Superior temporal gyrus (tissue), 1 donor: ENCODE results near the gene CBX7.
"Not testable (repeated sequence)": the region's sequence is repeated elsewhere in the genome, so short reads cannot be mapped to it uniquely, and the experiment has no call there.

Experiments
- DNase-seq: peaks from one replicate; pipeline ENCODE4 v3.0.0-alpha.2; 2016; ENCODE audit errors: extremely low spot score

CBX7 gene

GRCh38 chr22:39174498-39175352 is 22.2 kb upstream of the CBX7 start:
- no peak for DNase-seq

GRCh38 chr22:39173787-39174497 is 21.5 kb upstream of the CBX7 start:
- DNase-seq = peak; percentile 32

GRCh38 chr22:39173050-39173706 is 20.7 kb upstream of the CBX7 start:
- no peak for DNase-seq

- not testable (repeated sequence) for DNase-seq
These were observed 20.0 kb upstream of the CBX7 start for GRCh38 chr22:39172265-39173049.

- DNase-seq = no peak
These were observed 19.3 kb upstream of the CBX7 start for GRCh38 chr22:39171623-39172264.

- peak; percentile 92 for DNase-seq
These were observed 18.5 kb upstream of the CBX7 start for GRCh38 chr22:39170825-39171622.

- DNase-seq = no peak
These were observed 17.5 kb upstream of the CBX7 start for GRCh38 chr22:39169797-39170466.

- DNase-seq = no peak
These were observed 14.1 kb upstream of the CBX7 start for GRCh38 chr22:39166547-39166946.

GRCh38 chr22:39156093-39156492 is 3.6 kb upstream of the CBX7 start:
- not testable (repeated sequence) for DNase-seq

- no peak for DNase-seq
These were observed 2.9 kb upstream of the CBX7 start for GRCh38 chr22:39155421-39155820.

GRCh38 chr22:39153220-39153717 is 789 bp upstream of the CBX7 start:
- no peak for DNase-seq

GRCh38 chr22:39152024-39152510 is 413 bp downstream of the CBX7 start:
- DNase-seq = peak; percentile 10

- DNase-seq = no peak
These were observed 1.0 kb downstream of the CBX7 start for GRCh38 chr22:39151329-39151975.

- DNase-seq = peak; percentile 49
These were observed 1.6 kb downstream of the CBX7 start for GRCh38 chr22:39150848-39151215.

- DNase-seq = peak; percentile 20
These were observed 2.3 kb downstream of the CBX7 start for GRCh38 chr22:39149915-39150847.

- peak; percentile 39 for DNase-seq
These were observed 3.5 kb downstream of the CBX7 start for GRCh38 chr22:39148727-39149535.
